HepG2 (cell line): ENCODE data around the gene GPR55. TPM values are rescaled to one million over a fixed set of nuclear protein-coding genes. Genes with fewer than 3 reads are reported as not detected.

Source experiments
- ATAC-seq: fragments of 200-7000 bp; cut with Tn5 transposase; 3 replicates; pipeline ENCODE4 v1.9.1; 2020; ENCODE audit warnings: mild to moderate bottlenecking, moderate library complexity
- BruUV-seq: library from RNA; stranded (reverse); fragments of 400-500 nt; replicated peaks from 2 replicates; lab custom pipeline; 2021; lab: Mats Ljungman, UMichigan
- CTCF ChIA-PET: fragments of 300-600 bp; formaldehyde crosslinking; extraction: SDS; loops from one replicate; lab custom pipeline; 2021; ENCODE audit warnings: low total read pairs, inconsistent platforms, low intra/inter-chr PET ratio; lab: Yijun Ruan, JAX
- POLR2A ChIA-PET: fragments of 350-600 bp; sonication (Branson Sonifier 250); formaldehyde crosslinking; loops from one replicate; lab custom pipeline; 2020; ENCODE audit warnings: antibody characterized with exemption, inconsistent platforms; lab: Yijun Ruan, JAX
- DNase-seq: peaks from one replicate; pipeline ENCODE4 v3.0.0-alpha.2; 2015; ENCODE audit warnings: low spot score
- FAIRE-seq: peaks from 3 replicates; lab custom pipeline; 2011; peaks lifted over from hg19 to GRCh38; lab: Jason Lieb, UNC
- H2AFZ ChIP-seq: one replicate; pipeline ENCODE4 v1.6.1; 2011; ENCODE audit warnings: low read length, inconsistent platforms
- H3K27ac ChIP-seq: fragments of 300-600 bp; 3 replicates; pipeline ENCODE4 v1.8.0; 2011; ENCODE audit warnings: mixed run types, mild to moderate bottlenecking, mixed read lengths, low read length, inconsistent platforms; ENCODE audit not compliant: insufficient read depth; ENCODE audit errors: extremely low read length
- H3K27me3 ChIP-seq, 2 experiments: fragments of 200-600 bp in 1 of 2; 2 replicates in 1 of 2; 3 replicates in 1 of 2; pipeline versions ENCODE4 v1.6.0 to v1.8.0; 2011; ENCODE audit warnings: low read length in 2 of 2, mild to moderate bottlenecking in 2 of 2, moderate library complexity in 2 of 2, inconsistent platforms in 1 of 2; ENCODE audit not compliant: insufficient read depth in 2 of 2, control insufficient read depth in 1 of 2
- H3K36me3 ChIP-seq, 2 experiments: fragments of 200-600 bp in 1 of 2; replicated peaks in 1 of 2; 2 replicates in 1 of 2; 3 replicates in 1 of 2; pipeline versions ENCODE4 v1.5.1 to v1.8.0; 2011; ENCODE audit warnings: low read length in 2 of 2, inconsistent platforms in 1 of 2; ENCODE audit not compliant: insufficient read depth in 2 of 2, control insufficient read depth in 1 of 2
- H3K4me1 ChIP-seq: 2 replicates; pipeline ENCODE4 v1.5.1; 2012; ENCODE audit warnings: low read length, inconsistent platforms; ENCODE audit not compliant: insufficient read depth
- H3K4me2 ChIP-seq: 2 replicates; pipeline ENCODE4 v1.6.0; 2011; ENCODE audit warnings: low read depth, low read length, inconsistent platforms
- H3K4me3 ChIP-seq, 3 experiments: fragments of 200-600 bp in 1 of 3; sonication (generic), shearing (Covaris generic) in 1 of 3; replicated peaks in 1 of 3; 2 replicates each; pipeline ENCODE4 v1.5.1; 2011 to 2016; ENCODE audit warnings: low read length in 3 of 3, inconsistent platforms in 2 of 3, low read depth in 2 of 3, mild to moderate bottlenecking in 2 of 3, control low read depth in 1 of 3, mixed read lengths in 1 of 3; ENCODE audit not compliant: insufficient read depth in 1 of 3
- H3K79me2 ChIP-seq: one replicate; pipeline ENCODE4 v1.6.1; 2011; ENCODE audit warnings: low read length, inconsistent platforms; ENCODE audit not compliant: insufficient read depth
- H3K9ac ChIP-seq: 2 replicates; pipeline ENCODE4 v1.6.0; 2011; ENCODE audit warnings: mild to moderate bottlenecking, low read depth, low read length, inconsistent platforms; ENCODE audit not compliant: insufficient read depth
- H3K9me3 ChIP-seq: 2 replicates; pipeline ENCODE4 v1.5.1; 2012; ENCODE audit warnings: mild to moderate bottlenecking, low read length
- H4K20me1 ChIP-seq: 2 replicates; pipeline ENCODE4 v1.6.0; 2011; ENCODE audit warnings: inconsistent platforms, mild to moderate bottlenecking, low read length, moderate library complexity; ENCODE audit not compliant: insufficient read depth
- ATRX ChIP-seq: sonication (generic); formaldehyde crosslinking; IDR thresholded peaks from 2 replicates; pipeline ENCODE4 v1.4.0; 2020; ENCODE audit warnings: missing genetic modification reagents, borderline replicate concordance
- CHCHD3 ChIP-seq: sonication (generic); formaldehyde crosslinking; IDR thresholded peaks from 2 replicates; pipeline ENCODE4 v1.8.0; 2022; ENCODE audit warnings: mild to moderate bottlenecking, missing genetic modification reagents, moderate library complexity
- HHEX ChIP-seq: IDR thresholded peaks from 2 replicates; pipeline ENCODE4 v1.6.1; 2016; ENCODE audit warnings: control low read depth
- HNF1B ChIP-seq: sonication (generic); formaldehyde crosslinking; IDR thresholded peaks from 2 replicates; pipeline ENCODE4 v1.5.1; 2020; ENCODE audit warnings: mild to moderate bottlenecking, moderate library complexity, missing genetic modification reagents
- HNRNPK ChIP-seq: fragments of 200-400 bp; formaldehyde crosslinking; IDR thresholded peaks from 2 replicates; pipeline ENCODE4 v1.6.1; 2018; ENCODE audit warnings: low read length, low read depth, moderate library complexity, mild to moderate bottlenecking; ENCODE audit not compliant: poor library complexity, severe bottlenecking
- HNRNPUL1 ChIP-seq: fragments of 200-400 bp; formaldehyde crosslinking; IDR thresholded peaks from 2 replicates; pipeline ENCODE4 v1.6.1; 2017; ENCODE audit warnings: low read depth, mild to moderate bottlenecking, low read length, moderate library complexity
- KAT8 ChIP-seq: IDR thresholded peaks from 2 replicates; pipeline ENCODE4 v1.6.1; 2016; ENCODE audit warnings: missing genetic modification reagents, missing compliant biosample characterization
- PBX3 ChIP-seq: sonication (generic); formaldehyde crosslinking; IDR thresholded peaks from 2 replicates; pipeline ENCODE4 v1.8.1; 2023; ENCODE audit warnings: missing genetic modification reagents, inconsistent platforms, borderline replicate concordance
- YEATS2 ChIP-seq: sonication (generic); formaldehyde crosslinking; IDR thresholded peaks from 2 replicates; pipeline ENCODE4 v1.4.0; 2020; ENCODE audit warnings: missing genetic modification reagents, borderline replicate concordance
- ZIK1 ChIP-seq: sonication (generic); formaldehyde crosslinking; IDR thresholded peaks from 2 replicates; pipeline ENCODE4 v1.5.0; 2020; ENCODE audit warnings: mild to moderate bottlenecking, low read depth, missing genetic modification reagents, borderline replicate concordance
- ZNF225 ChIP-seq: sonication (generic); formaldehyde crosslinking; IDR thresholded peaks from 2 replicates; pipeline ENCODE4 v1.4.0; 2020; ENCODE audit warnings: mild to moderate bottlenecking, missing genetic modification reagents
- ZNF543 ChIP-seq: sonication (generic); formaldehyde crosslinking; IDR thresholded peaks from 2 replicates; pipeline ENCODE4 v1.4.0; 2020; ENCODE audit warnings: mild to moderate bottlenecking, missing genetic modification reagents
- ZNF879 ChIP-seq: sonication (generic); formaldehyde crosslinking; IDR thresholded peaks from 2 replicates; pipeline ENCODE4 v1.8.1; 2023; ENCODE audit warnings: missing genetic modification reagents
- WGBS: methylation state at CpG from one replicate; pipeline ENCODE4 v1.1.6; 2017; ENCODE audit warnings: low lambda C conversion rate; 5-methylcytosine and 5-hydroxymethylcytosine counted together
- in situ Hi-C: cut with HindIII; loops from 2 replicates; pipeline ENCODE4 v1.10.0; 2017; ENCODE audit warnings: low pct_unique_long_range_greater_than_20kb; ENCODE audit not compliant: extremely low pct_ligation_motif_present
- intact Hi-C: fragments of 100-400 bp; cut with micrococcal nuclease; formaldehyde crosslinking; loops from one replicate; pipeline ENCODE4 v1.10.0; 2022; ENCODE audit not compliant: unreplicated experiment
- polyA plus RNA-seq, 8 experiments: library from polyadenylated mRNA; depleted of rRNA in 3 of 8; stranded (reverse) in 7 of 8; unstranded in 1 of 8; fragments of >200 nt; fragmentation: Illumina TruSeq in 4 of 8; extraction: Trizol in 4 of 8; gene quantifications; 2 replicates each; pipeline versions ENCODE4 v1.2.1 to v1.2.3, GENCODE V29; 2011 to 2016; ENCODE audit warnings: low read depth in 4 of 8, missing spikeins in 1 of 8, mixed read lengths in 1 of 8; ENCODE audit not compliant: insufficient read depth in 1 of 8
- total RNA-seq, 5 experiments: library from RNA; depleted of rRNA; stranded (reverse); fragments of >200 nt; fragmentation: Illumina TruSeq; extraction: Trizol; gene quantifications; 2 replicates each; pipeline ENCODE4 v1.2.3, GENCODE V29; 2016; ENCODE audit warnings: low read depth in 1 of 5

GPR55 gene
- total and polyA plus RNA-seq, 2 of the 13 experiments (the other 11 are each of a cell fraction or from before 2014, with no cell fraction given) = not detected

DNA sequence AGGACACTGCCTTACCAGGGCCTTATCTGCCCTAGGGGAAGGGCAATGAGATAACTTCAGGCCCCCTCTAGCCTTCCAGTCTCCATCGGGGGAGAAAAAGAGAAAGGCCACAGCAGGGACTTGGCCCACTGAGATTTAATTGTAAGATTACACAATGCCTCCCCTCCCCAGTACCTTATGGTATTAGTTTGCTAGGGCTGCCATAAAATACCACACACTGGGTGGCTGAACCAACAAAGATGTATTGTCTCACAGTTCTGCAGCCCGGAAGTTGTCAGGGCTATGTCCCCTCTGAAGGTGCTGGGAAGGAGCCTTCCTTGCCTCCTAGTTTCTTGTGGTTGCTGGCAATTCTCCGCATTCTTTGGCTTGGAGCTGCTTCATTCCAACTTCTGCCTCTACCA is 36.0 kb upstream of the GPR55 start:
- H4K20me1 ChIP-seq = no peaks in the 10 kb centered on the region
- intact Hi-C loops = no loop called here
- no peak overlapping the region for H3K9ac ChIP-seq
- H3K9me3 ChIP-seq = no peaks in the 10 kb centered on the region
- no peak overlapping the region for H3K4me2 ChIP-seq
- no peaks in the 10 kb centered on the region for H3K79me2 ChIP-seq
- FAIRE-seq (no peak), ATAC-seq (no peak), DNase-seq (no peak)
- H3K27me3 ChIP-seq = peaks cover 2 to 37% of the 10 kb centered on the region in 2 experiments; a peak in 4 of 5 replicates
- no TSS peak for BruUV-seq
- H3K27ac ChIP-seq = no peak overlapping the region
- H2AFZ ChIP-seq = no peak overlapping the region
- in situ Hi-C loops = no loop called here
- no peak overlapping the region for H3K4me3 ChIP-seq
- 43% methylated on average over 3 of the region's 3 CpGs for WGBS
- H3K4me1 ChIP-seq = 0 out of 2 replicates have a peak, but pooled peaks cover 6% of the 10 kb centered on the region
- no peak for TF ChIP-seq ZNF879
- no peak for TF ChIP-seq HHEX (CRISPR knock-in tag)
- no peak for TF ChIP-seq HNRNPK
- TF ChIP-seq HNRNPUL1 = no peak
- TF ChIP-seq HNF1B (CRISPR knock-in tag) = no peak
- POLR2A ChIA-PET = no interaction called here
- CTCF ChIA-PET = no interaction called here
- no peaks in the 10 kb centered on the region for H3K36me3 ChIP-seq

DNA sequence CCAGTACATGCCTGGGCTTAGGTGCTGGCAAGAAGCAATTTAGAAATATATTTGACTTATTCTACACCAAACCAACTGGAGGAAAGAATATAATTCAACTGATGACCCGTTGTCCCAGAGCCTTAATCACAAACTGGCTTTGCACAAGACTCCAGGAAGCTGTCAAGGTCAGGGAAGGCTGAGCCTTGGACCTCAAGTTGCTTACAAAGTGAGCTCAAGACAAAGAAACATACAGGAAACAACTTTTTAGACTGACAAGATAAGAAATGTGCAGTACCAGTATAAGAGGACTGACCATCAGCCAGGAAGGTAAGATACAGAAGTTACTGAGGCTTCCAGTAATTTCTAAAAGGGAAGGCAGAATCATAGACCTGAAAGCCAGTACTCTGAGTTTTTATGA is 35.0 kb upstream of the GPR55 start:
- Histone ChIP-seq H3K4me1 (0 out of 2 replicates have a peak, but pooled peaks cover 6% of the 10 kb centered on the region), H2AFZ (no peak overlapping the region), H3K9me3 (no peaks in the 10 kb centered on the region), H3K27ac (no peak overlapping the region), H4K20me1 (no peaks in the 10 kb centered on the region), H3K4me3 (no peak overlapping the region), H3K27me3 (peaks cover 2 to 42% of the 10 kb centered on the region in 2 experiments; a peak in 4 of 5 replicates), H3K79me2 (no peaks in the 10 kb centered on the region), H3K9ac (no peak overlapping the region), H3K36me3 (no peaks in the 10 kb centered on the region), H3K4me2 (no peak overlapping the region)
- no peak for DNase-seq
- ChIA-PET CTCF (no interaction called here), POLR2A (no interaction called here)
- no peak for ATAC-seq
- 8% methylated on average over 1 of the region's 1 CpG for WGBS
- no peak for FAIRE-seq
- BruUV-seq = no TSS peak
- in situ Hi-C loops (no loop called here), intact Hi-C loops (no loop called here)
- TF ChIP-seq ZNF225 (CRISPR knock-in tag) (no peak), YEATS2 (CRISPR knock-in tag) (no peak), ZNF543 (no peak), ATRX (CRISPR knock-in tag) (no peak), PBX3 (CRISPR knock-in tag) (no peak), KAT8 (no peak), ZIK1 (no peak), CHCHD3 (CRISPR knock-in tag) (no peak)
